B cell (primary cell): ENCODE data around the gene APCDD1L.

Experiments
- CTCF ChIP-seq: fragments of 200-600 bp; IDR thresholded peaks from one replicate; pipeline ENCODE4 v1.8.0; 2022; ENCODE audit warnings: antibody characterized with exemption, mild to moderate bottlenecking
- EZH2 ChIP-seq: IDR thresholded peaks from 2 replicates; pipeline ENCODE4 v1.6.1; 2012; ENCODE audit warnings: borderline replicate concordance, low read depth, mild to moderate bottlenecking, moderate library complexity, low read length; ENCODE audit not compliant: insufficient read depth, poor library complexity, severe bottlenecking

GRCh38 chr20:58486207-58486606 is 29.0 kb downstream of the APCDD1L start:
- no peak for TF ChIP-seq CTCF
- no peak for TF ChIP-seq EZH2
